ENCODE results near the gene MESP1. TPM values are rescaled to one million over a fixed set of nuclear protein-coding genes. Genes with fewer than 3 reads are reported as not detected.

MESP1 gene
- total RNA-seq, 6 donors from 2014 or later = 0.49 to 3.5 (median 1.7) TPM

- H3K36me3 ChIP-seq = no peaks in the 10 kb centered on the region
- TF ChIP-seq EP300 (IDR thresholded peaks at IDR 0.05) (no peak), CTCF (IDR thresholded peaks at IDR 0.05) (no peak), POLR2A (IDR thresholded peaks at IDR 0.05) (no peak), POLR2AphosphoS5 (IDR thresholded peaks at IDR 0.05) (no peak)
- no peaks in the 10 kb centered on the region for H3K9me3 ChIP-seq
- ATAC-seq (ENCODE audit: low FRiP score in 2 of 2) (no peak), DNase-seq (no peak)
- peaks cover 0 to 16% (median 15%) of the 10 kb centered on the region in 4 donors for H3K4me1 ChIP-seq
- no peaks in the 10 kb centered on the region for H3K27me3 ChIP-seq
- no peak overlapping the region for H3K4me3 ChIP-seq
- 80 to 90% methylated on average over 2 to 7 of the region's 8 CpGs for WGBS, 2 donors
- H3K27ac ChIP-seq = no peak overlapping the region
Measured at GRCh38 chr15:89758981-89759380, 7.9 kb upstream of the MESP1 start.

GRCh38 chr15:89758283-89758682 is 7.2 kb upstream of the MESP1 start:
- no peak for TF ChIP-seq EP300 (IDR thresholded peaks at IDR 0.05)
- no peak for TF ChIP-seq POLR2A (IDR thresholded peaks at IDR 0.05)
- no peak for TF ChIP-seq POLR2AphosphoS5 (IDR thresholded peaks at IDR 0.05)
- TF ChIP-seq CTCF (IDR thresholded peaks at IDR 0.05) = no peak
- no peak for DNase-seq

DNA sequence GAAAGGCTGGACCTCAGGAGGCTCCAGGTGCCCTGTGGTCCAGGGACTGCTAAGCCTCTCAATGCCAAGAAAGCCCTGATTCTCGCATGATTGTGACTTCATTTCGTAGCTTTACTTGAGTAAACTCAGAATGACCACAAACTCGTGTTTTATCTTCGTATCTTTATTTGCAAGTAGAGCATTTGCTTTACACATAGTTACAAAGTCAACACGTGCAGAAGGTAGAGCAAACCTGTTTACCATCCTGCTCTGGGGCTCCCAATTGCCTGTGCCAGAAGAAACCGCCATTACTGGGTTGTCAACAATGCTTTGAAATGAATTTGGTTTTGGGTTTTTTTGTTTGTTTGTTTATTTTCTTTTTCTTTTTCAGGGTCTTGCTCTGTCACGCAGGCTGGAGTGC is 5.8 kb upstream of the MESP1 start:
- no peak for TF ChIP-seq CTCF (IDR thresholded peaks at IDR 0.05)
- no peak for TF ChIP-seq POLR2A (IDR thresholded peaks at IDR 0.05)
- no peak for TF ChIP-seq POLR2AphosphoS5 (IDR thresholded peaks at IDR 0.05)
- TF ChIP-seq EP300 (IDR thresholded peaks at IDR 0.05) = no peak
- Histone ChIP-seq H3K4me1 (peaks cover 0 to 17% (median 15%) of the 10 kb centered on the region in 4 donors), H3K27ac (no peak overlapping the region), H3K27me3 (no peaks in the 10 kb centered on the region), H3K36me3 (no peaks in the 10 kb centered on the region), H3K4me3 (no peak overlapping the region), H3K9me3 (no peaks in the 10 kb centered on the region)
- ATAC-seq (ENCODE audit: low FRiP score in 2 of 2) (no peak), DNase-seq (no peak)
- WGBS, 2 donors = 73 to 74% methylated on average over 7 of the region's 7 CpGs

More at GRCh38 chr15:89758283-89758682, 7.2 kb upstream of the MESP1 start:
- Histone ChIP-seq H3K27me3 (no peaks in the 10 kb centered on the region), H3K4me1 (peaks cover 0 to 16% (median 15%) of the 10 kb centered on the region in 4 donors), H3K27ac (no peak overlapping the region), H3K36me3 (no peaks in the 10 kb centered on the region), H3K9me3 (no peaks in the 10 kb centered on the region), H3K4me3 (no peak overlapping the region)
- ATAC-seq (ENCODE audit: low FRiP score in 2 of 2) = no peak
- WGBS, 2 donors = 80 to 82% methylated on average over 2 to 8 of the region's 8 CpGs

DNA sequence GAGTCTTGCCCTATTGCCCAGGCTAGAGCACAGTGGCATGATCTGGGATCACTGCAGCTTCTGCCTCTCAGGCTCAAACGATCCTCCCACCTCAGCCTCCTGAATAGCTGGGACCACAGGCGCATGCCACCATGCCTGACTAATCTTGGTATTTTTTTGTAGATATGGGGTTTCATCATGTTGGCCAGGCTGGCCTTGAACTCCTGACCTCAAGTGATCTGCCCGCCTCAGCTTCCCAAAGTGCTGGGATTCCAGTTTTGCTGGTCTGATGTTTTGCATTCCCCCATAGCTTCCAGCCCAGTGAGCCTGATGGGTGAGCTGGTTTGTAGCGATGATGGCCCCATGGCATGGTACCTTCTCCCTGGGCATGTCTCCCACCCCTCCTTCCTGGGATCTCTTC is 4.7 kb upstream of the MESP1 start:
- DNase-seq (no peak), ATAC-seq (ENCODE audit: low FRiP score in 2 of 2) (no peak)
- Histone ChIP-seq H3K27me3 (no peaks in the 10 kb centered on the region), H3K36me3 (no peaks in the 10 kb centered on the region), H3K4me3 (no peak overlapping the region), H3K9me3 (no peaks in the 10 kb centered on the region), H3K27ac (no peak overlapping the region), H3K4me1 (peaks cover 5 to 16% (median 10%) of the 10 kb centered on the region in 4 donors)
- TF ChIP-seq CTCF (IDR thresholded peaks at IDR 0.05) = no peak
- TF ChIP-seq POLR2AphosphoS5 (IDR thresholded peaks at IDR 0.05) = no peak
- TF ChIP-seq POLR2A (IDR thresholded peaks at IDR 0.05) = no peak
- no peak for TF ChIP-seq EP300 (IDR thresholded peaks at IDR 0.05)
- 90 to 92% methylated on average over 4 of the region's 4 CpGs for WGBS, 2 donors
